ENCODE results near the gene PRDM5.

DNA sequence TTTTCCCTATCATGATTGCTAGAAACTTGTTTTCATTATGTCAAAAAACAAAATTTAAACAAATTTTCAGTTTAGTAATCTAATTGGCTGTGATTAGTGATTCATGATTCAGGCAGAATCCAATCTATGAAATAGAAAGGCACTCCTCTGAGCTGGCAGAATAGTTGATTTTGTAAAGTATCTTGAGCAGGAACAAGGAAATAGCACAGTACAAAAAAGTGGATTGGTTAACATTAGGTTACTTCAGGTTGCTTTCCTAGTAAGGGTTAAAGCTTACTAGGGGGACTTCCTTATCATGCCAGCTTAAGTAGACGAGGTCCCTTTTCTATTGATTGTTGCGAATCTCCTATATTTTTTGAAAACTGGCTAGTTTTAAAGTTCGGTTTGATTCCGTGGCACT lies 43.4 kb upstream of the PRDM5 start:
- no peak for TF ChIP-seq POLR2AphosphoS5 (IDR thresholded peaks at IDR 0.05)
- no peak for TF ChIP-seq POLR2A (IDR thresholded peaks at IDR 0.05)

Data from prostate gland (tissue), 1 donor.